Colonic mucosa (tissue), 4 donors: ENCODE results near the gene TMEM184C. TPM values are rescaled to one million over a fixed set of nuclear protein-coding genes. Genes with fewer than 3 reads are reported as not detected.

Source experiments
- DNase-seq: peaks from one replicate; pipeline ENCODE4 v3.0.0-alpha.2; 2020
- H3K27ac ChIP-seq: fragments of 200-600 bp; one replicate; pipeline ENCODE4 v1.8.0; 2021
- H3K27me3 ChIP-seq: fragments of 200-600 bp; one replicate; pipeline ENCODE4 v1.8.0; 2021
- H3K36me3 ChIP-seq: fragments of 200-600 bp; one replicate; pipeline ENCODE4 v1.8.0; 2021
- H3K4me1 ChIP-seq: fragments of 200-600 bp; one replicate; pipeline ENCODE4 v1.8.0; 2021; ENCODE audit warnings: mild to moderate bottlenecking
- H3K4me3 ChIP-seq: fragments of 200-600 bp; one replicate; pipeline ENCODE4 v1.8.0; 2021
- H3K9ac ChIP-seq, 2 donors: one replicate each; pipeline ENCODE4 v1.7.0; 2013; ENCODE audit warnings: control low read depth in 2 of 2, low read depth in 2 of 2, low read length in 2 of 2
- H3K9me3 ChIP-seq: fragments of 200-600 bp; one replicate; pipeline ENCODE4 v1.8.0; 2021
- CTCF ChIP-seq: fragments of 200-600 bp; IDR thresholded peaks from one replicate; pipeline ENCODE4 v1.8.0; 2022; ENCODE audit warnings: antibody characterized with exemption, mild to moderate bottlenecking
- intact Hi-C: fragments of 100-400 bp; cut with DNase I; formaldehyde crosslinking; loops from one replicate; pipeline ENCODE4 v1.14.1; 2022
- total RNA-seq, 2 donors: library from RNA; stranded (reverse); fragmentation: NEBNext Ultra II Directional in 1 of 2; extraction: Animal tissue kit (Norgen Biotek cat#: 25700) in 1 of 2; gene quantifications; one replicate each; pipeline ENCODE4 v1.2.1, GENCODE V29; 2021
- donor health status: healthy.
- donor health status: DM: no; HTN: no; CAD: no.
- donor health status: DM: no; HTN: no; CAD: no.

TMEM184C gene
- total RNA-seq, 2 donors from 2014 or later: 36.4 to 43.5 TPM

GRCh38 chr4:147643616-147644015, 26.4 kb downstream of the TMEM184C start:
- no peak for DNase-seq
- no peak overlapping the region for H3K9ac ChIP-seq
- H3K9me3 ChIP-seq: no peaks in the 10 kb centered on the region
- H3K36me3 ChIP-seq: no peaks in the 10 kb centered on the region
- H3K4me3 ChIP-seq: no peak overlapping the region
- no peaks in the 10 kb centered on the region for H3K27me3 ChIP-seq
- intact Hi-C loops: no loop called here
- H3K27ac ChIP-seq: no peak overlapping the region
- H3K4me1 ChIP-seq: no peaks in the 10 kb centered on the region
- TF ChIP-seq CTCF: no peak

- Histone ChIP-seq H3K27me3 (no peaks in the 10 kb centered on the region), H3K4me1 (no peaks in the 10 kb centered on the region), H3K36me3 (no peaks in the 10 kb centered on the region), H3K4me3 (no peak overlapping the region), H3K9me3 (no peaks in the 10 kb centered on the region), H3K27ac (no peak overlapping the region), H3K9ac (no peak overlapping the region)
- TF ChIP-seq CTCF: no peak
- DNase-seq: no peak
- intact Hi-C loops: no loop called here
Observed at GRCh38 chr4:147644471-147644870, 27.3 kb downstream of the TMEM184C start.

- Histone ChIP-seq H3K36me3 (no peaks in the 10 kb centered on the region), H3K9ac (no peak overlapping the region), H3K9me3 (no peaks in the 10 kb centered on the region), H3K4me1 (no peaks in the 10 kb centered on the region), H3K27ac (no peak overlapping the region), H3K4me3 (no peak overlapping the region), H3K27me3 (no peaks in the 10 kb centered on the region)
- DNase-seq: no peak
- intact Hi-C loops: no loop called here
- TF ChIP-seq CTCF: no peak
Observed at GRCh38 chr4:147645099-147645498, 27.9 kb downstream of the TMEM184C start.

GRCh38 chr4:147648656-147649055, 31.5 kb downstream of the TMEM184C start:
- DNase-seq: no peak
- intact Hi-C loops: no loop called here
- no peak overlapping the region for H3K4me3 ChIP-seq
- no peak overlapping the region for H3K9ac ChIP-seq
- no peak overlapping the region for H3K27ac ChIP-seq
- no peak for TF ChIP-seq CTCF
- H3K27me3 ChIP-seq: no peaks in the 10 kb centered on the region
- no peaks in the 10 kb centered on the region for H3K4me1 ChIP-seq
- H3K36me3 ChIP-seq: no peaks in the 10 kb centered on the region
- H3K9me3 ChIP-seq: no peaks in the 10 kb centered on the region

GRCh38 chr4:147651563-147651962, 34.4 kb downstream of the TMEM184C start:
- Histone ChIP-seq H3K4me3 (no peak overlapping the region), H3K27ac (no peak overlapping the region), H3K27me3 (no peaks in the 10 kb centered on the region), H3K9ac (no peak overlapping the region), H3K9me3 (no peaks in the 10 kb centered on the region), H3K36me3 (no peaks in the 10 kb centered on the region), H3K4me1 (no peaks in the 10 kb centered on the region)
- no peak for DNase-seq
- no peak for TF ChIP-seq CTCF
- intact Hi-C loops: no loop called here

GRCh38 chr4:147655639-147656038, 38.4 kb downstream of the TMEM184C start:
- no peak overlapping the region for H3K9ac ChIP-seq
- H3K9me3 ChIP-seq: no peaks in the 10 kb centered on the region
- no peak overlapping the region for H3K4me3 ChIP-seq
- H3K4me1 ChIP-seq: no peaks in the 10 kb centered on the region
- H3K36me3 ChIP-seq: no peaks in the 10 kb centered on the region
- TF ChIP-seq CTCF: no peak
- no peak for DNase-seq
- no peaks in the 10 kb centered on the region for H3K27me3 ChIP-seq
- intact Hi-C loops: no loop called here
- no peak overlapping the region for H3K27ac ChIP-seq
